NCI-H2081 (cell line): ENCODE measurements around the gene FBXL12.
"Not testable (repeated sequence)": the region's sequence is repeated elsewhere in the genome, so short reads cannot be mapped to it uniquely, and the experiment has no call there.

Experiments used
- DNase-seq, 2 experiments: peaks; one replicate each; lab custom pipeline; 2025; lab: John Stamatoyannopoulos, UW

Gene FBXL12, protein sequence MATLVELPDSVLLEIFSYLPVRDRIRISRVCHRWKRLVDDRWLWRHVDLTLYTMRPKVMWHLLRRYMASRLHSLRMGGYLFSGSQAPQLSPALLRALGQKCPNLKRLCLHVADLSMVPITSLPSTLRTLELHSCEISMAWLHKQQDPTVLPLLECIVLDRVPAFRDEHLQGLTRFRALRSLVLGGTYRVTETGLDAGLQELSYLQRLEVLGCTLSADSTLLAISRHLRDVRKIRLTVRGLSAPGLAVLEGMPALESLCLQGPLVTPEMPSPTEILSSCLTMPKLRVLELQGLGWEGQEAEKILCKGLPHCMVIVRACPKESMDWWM

DNA sequence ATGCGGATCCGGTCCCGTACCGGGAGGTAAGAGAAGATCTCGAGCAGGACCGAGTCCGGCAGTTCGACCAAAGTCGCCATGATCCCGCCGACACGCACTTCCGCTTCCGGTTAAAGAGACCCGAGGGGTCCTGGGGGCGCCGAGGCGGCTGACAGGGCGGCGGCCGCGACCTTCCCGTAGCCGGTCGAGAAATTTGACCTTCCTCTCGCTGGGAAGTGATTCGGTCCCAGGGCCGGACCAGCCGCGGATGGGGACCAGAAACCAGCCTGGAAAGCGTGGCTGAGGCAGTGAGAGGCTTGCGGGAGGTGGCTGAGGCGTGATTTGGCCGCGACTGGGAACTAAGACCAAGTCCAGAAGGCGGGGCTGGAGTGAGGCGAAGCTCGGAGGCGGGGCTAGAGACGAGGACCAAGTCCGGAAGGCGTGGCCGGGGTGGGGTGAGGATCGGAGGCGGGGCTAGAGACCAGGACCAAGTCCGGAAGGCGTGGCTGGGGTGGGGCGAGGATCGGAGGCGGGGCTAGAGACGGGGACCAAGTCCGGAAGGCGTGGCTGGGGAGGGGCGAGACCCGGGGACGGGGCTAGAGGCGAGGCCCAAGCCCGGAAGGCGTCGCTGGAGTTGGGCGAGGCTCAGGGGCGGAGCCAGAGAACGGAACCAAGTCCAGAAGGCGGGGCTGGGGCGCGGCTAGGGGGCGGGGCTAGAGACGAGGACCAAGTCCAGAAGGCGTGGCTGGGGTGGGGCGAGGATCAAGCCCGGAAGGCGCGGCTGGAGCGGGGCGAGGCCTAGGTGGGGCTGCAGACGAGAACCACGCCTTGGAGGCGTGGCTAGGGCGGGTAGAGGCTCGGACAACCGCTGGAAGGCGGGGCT, at the start of gene FBXL12:
TSS of gene FBXL12 (minus strand) at position 346 of the 862 bp plus-strand sequence. CDS start at position 80, 266 bp downstream.
- DNase-seq = peak; percentile 97 to 100

DNA sequence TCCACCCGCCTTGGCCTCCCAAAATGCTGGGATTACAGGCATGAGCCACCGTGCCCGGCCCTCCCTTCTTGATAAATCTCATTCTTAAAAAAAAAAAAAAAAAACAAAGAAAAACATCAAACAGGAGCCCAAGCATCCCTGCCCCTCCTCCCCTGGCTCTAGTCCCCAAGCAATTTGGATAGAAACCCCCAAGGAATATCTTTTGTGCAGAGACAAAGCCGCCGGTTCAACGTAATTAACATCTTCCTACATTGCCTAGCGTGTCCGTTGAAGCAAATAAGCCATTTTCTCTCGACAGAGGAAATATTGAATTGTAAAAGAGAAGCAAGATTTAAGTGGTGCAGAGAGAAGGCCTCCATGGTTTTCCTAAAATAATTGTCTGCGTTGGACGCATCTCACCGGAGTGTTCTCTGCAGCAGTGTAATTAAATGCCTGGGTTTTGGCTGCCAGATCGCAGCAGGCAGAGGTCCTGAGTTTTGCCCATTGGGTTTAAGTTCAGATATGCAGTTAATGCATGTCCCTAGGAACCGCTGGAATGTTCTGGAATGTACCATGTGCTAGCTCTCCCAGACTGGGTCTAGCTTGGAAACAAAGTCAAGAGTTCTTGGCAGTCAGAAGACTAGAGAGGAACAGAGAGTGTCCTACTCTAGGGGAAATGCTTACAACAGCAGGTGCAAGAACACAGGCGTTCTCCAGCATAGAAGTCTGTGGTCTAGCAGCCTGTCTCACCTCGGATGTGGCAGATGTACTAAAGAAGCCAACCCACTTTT, 47.0 kb upstream of the FBXL12 start:
- no peak for DNase-seq

DNA sequence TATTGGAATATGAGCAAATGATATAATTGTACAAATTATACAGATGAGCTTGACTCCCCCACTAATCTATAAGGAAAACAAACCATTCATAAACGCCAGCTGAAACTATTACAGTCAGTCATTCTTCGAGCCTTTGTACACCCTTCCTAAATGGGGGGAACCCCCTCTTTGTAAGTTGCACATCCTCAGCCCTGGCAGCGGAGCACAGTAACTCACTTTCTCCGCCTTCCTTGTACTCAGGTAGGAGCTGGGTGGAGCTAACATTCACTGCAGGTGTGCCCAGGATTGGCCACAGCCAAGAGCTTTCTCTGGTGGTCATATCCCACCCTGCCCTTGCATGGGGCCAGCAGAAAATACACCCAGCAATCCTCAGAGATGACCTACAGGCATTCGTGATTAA, 44.9 kb upstream of the FBXL12 start:
- no peak for DNase-seq

DNA sequence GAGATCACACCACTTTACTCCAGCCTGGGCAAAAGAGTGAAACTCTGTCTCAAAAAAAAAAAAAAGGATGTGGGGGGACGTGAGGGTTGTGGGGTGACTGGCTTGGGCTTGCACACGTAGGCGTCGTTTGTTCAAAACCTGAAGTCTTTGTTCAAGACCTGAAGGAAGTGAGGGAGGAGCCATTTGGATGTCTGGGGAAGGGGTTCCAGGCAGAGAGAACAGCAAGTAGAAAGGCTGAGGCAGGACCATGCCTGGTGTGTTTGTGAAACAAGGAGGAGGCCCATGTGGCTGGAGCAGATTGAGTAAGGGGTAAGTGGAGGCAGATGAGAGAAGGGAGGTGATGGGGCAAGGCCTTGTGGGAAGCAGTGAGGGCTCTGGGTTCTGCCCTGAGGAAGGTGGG, 44.1 kb upstream of the FBXL12 start:
- DNase-seq = no peak

DNA sequence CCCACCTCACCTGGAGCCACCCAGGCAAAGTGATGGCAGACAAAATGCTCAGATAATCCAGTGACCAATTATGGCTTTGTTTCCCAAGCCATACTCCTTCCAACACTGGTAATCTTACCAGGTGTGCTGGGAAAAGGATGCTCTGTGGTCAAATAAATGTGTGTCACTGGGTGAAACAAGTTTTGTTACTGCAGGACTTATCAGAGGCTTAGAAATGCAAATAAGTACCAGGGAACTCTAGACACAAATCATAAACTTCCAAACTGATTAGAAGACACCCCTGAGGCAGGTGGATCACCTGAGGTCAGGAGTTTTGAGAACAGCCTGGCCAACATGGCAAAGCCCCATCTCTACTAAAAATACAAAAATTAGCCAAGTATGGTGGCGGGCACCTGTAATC, 42.6 kb upstream of the FBXL12 start:
- DNase-seq = no peak

DNA sequence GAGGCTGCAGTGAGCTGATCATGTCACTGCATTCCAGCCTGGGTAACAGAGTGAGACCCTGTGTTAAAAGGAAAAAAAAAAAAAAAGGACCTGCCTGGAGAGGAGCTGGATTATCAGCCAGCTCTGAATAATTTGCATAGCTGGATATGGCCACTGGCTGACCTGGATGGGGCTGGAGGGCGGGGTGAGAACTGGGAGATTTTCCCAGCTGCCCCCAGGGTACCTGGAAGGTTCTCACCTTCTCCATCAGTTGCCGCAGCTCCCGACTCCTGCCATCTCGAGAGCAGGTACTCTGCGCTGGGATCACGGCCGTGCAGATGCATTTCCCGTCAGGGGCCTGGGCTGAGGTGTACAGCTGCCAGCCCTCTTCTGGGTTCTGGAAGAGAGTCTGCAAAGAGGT, 41.5 kb upstream of the FBXL12 start:
- DNase-seq = no peak

DNA sequence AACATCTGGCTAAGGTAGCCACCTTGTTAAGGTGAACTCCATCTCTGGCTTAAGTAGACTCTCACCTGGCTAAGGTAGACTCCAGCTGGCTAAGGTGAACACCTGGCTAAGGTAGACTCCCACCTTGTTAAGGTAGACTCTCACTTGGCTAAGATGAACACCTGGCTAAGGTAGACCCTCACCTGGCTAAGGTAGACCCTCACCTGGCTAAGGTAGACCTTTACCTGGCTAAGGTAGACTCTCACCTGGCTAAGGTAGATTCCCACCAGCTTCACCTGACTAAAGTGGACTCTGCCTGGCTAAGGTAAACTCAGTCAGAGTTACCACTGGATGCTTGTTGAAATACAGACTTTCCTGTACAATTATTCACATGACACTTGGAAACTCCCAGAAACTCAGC, 39.9 kb upstream of the FBXL12 start:
- no peak for DNase-seq

DNA sequence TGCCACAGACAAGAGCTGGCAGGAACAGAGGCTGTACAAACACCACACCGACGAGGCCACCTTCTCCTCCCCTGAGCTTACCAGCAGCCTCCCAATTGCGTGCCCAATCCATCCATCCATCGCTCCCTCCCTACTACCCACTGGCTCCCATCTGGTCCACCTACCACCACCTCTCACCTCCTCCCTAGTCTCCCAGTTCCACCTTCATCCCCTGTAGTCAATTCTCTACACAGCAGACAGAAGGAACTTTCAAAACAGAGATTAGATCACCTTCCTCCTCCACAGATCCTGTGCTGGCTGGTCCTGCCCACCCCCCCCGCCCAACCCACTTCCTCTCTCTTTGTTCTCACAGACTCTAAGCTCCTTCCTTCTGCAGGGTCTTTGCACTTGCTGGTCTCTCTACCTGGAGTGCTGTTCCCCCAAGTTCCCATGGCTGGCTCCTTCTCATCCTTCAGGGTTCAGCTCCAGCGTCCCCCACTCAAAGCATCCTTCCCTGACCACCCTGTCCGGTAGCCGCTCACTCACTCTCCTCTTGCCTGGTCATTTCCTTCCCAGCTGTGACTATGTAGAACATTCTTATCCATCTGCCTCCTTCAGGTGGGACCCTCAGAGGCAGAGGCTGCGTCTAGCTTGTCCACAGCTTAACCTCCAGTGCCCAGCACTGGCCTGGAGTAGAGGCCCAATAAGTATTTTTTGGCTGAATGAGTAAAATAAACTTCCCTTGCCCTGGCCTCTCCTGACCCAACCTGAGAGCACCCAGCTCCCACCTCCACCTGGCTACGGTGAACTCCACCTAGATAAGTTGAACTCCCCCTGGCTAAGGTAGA, 39.3 kb upstream of the FBXL12 start:
- DNase-seq = no peak

DNA sequence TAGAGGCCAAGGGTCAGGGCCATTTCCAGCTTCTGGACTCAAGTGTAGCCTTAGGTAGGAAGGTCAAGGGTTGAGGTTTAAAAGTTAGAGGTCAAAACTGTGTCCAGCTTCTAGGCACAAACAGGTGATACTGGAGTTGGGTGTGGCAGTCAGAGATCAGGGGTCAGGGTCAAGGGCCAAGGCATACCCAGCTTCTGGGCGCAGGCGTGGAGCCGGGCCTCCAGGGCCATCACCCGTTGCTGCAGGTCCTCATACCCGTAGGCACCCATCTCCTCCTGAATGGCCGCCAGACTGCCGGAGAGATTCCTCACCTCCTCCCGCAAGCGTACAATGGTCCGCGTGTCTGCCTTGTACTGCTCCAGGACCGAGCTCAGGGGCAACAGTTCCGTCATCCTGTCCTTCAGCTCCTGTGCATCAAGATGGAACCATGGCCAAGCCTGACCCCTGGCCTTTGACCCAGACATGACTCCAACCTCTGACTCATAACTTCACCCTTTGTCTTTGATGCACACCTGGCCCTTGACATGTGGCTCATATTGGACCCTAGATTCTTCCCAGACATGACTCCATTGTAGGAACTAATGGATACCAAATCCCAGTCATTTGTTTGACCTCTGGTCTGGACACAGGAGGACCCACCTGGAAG, 38.3 kb upstream of the FBXL12 start:
- DNase-seq = no peak

DNA sequence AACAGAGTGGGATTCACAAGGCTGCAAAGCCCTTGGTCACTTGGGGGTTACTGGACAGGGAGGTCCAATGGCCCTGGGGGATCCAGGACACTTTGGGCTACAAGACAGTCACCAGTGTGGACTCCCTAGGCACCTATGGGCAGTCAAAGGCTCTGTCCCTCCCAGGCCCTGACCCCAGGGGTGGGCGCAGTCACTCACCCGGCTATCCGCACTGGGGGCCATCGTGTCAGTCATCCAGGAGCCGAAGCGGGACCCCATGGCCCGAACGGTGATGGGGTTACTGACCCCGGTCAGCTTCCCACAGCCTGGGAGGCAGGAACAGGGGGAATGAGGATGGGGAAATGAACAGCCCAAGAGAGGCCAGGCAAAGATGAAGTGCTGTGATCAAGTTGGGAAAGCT, 37.7 kb upstream of the FBXL12 start:
- no peak for DNase-seq

DNA sequence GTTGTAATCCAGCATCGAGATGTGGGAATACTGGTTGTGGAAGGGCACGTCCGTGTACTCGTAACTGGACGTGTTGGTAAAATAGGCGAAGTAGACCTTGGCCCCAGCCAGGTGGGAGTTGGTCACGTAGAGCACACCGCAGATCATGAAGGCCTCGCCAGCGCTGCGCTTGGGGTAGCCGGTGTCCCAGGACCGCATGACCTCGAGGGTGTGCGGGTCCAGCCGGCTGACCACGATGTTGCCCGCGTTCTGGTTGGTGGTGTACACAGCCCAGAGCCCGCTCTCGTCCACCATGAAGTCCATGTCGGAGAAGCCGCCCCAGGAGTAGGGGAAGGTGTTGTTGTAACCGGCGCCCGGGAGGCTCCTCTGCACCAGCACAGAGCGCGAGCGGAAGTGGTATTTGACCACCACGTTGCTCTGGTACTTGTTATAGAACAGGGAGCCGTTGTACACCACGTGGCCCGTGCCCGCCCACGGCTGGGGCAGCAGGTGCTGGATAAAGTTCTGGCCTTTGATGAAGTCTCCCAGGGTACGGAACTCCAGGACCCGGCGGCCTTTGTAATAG, 35.5 kb upstream of the FBXL12 start:
- DNase-seq = no peak

DNA sequence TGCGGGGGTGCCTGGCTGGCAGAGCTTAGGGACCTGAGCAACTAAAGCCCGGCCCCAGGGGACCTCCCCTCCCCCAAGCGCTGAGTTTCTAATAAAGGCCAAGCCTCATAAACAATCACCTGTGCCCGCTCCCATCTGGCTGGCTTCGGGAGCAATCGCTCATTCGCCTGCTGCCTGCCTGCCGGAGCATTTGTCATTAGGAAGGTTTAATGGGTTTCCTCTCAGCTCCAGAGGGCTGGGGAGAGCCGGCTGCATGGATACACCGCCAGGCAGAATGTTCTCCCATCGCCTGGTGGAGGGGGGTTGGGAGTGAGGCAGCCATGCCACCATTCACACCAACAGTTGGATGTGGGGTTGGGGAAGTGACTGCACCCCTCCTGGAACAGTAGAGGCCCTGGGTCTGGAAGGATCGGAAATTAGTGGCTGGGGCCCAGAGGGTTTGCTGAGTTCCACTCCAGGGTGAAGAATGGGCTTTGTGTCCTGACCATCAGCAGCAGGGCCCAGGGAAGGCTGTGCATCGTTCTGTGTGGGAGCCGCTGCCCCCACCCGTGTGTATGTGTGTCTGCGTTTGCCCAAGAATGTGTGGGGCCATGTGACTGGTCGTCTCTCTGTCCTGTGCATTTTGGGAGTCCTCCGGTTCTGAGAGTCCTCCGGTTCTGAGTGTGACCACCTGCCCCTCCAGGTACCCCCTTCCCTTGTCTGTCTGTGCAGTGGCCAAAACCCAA, 31.5 kb upstream of the FBXL12 start:
- no peak for DNase-seq

DNA sequence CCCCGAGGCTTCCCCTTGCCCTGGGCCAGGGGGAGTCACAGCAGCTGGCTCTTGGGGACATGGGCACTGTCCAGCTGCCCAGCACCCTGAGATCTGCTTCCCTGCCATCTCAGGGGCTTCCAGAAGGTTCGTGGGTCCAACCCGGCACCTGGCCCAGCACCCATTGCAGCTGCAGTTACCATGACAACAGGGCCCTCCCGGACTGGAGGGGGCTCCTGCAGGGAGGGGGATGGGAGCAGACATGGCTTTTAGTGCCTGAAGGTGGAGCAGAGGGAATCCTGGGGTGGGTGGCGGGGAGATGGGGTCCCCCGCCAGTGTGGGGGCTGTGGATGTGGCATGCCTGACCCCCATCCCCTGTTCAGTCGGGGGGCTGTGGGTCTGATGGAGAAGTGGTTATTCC, 30.9 kb upstream of the FBXL12 start:
- no peak for DNase-seq

DNA sequence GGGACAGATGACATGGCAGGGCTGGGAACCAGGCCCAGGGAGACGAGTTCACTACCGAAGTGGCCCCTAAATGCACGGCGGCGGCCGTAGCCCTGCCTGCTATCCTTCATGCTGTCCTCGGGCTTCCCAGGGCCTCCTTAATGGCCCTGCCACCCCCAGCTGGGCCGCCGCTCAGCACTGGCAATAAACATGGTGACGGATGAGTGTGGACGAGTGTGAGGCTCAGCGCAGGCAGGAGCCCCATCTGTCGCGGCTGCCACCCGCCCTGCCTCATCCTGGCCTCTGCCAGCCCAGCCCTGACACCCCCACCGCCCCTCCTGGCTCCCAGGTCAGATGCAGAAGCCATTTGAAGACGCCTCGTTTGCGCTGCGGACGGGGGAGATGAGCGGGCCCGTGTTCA, 29.9 kb upstream of the FBXL12 start:
- no peak for DNase-seq

DNA sequence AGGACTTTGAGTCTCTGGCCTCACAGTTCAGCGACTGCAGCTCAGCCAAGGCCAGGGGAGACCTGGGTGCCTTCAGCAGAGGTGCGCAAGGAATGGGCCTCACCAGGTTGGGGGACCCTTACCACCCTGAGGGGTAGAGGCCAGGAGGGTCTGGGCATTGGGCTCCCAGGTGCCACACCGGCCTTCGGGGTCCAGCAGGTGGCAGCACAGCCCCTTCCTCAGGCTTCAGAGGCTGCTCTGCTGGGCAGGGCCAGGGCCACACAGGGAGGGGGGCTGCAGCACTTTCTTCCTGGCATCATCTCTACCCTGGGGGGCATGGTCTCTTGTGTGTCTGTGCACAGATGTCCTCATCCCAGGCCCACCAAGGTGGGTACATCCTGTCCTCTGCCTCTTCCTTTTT, 29.2 kb upstream of the FBXL12 start:
- no peak for DNase-seq

DNA sequence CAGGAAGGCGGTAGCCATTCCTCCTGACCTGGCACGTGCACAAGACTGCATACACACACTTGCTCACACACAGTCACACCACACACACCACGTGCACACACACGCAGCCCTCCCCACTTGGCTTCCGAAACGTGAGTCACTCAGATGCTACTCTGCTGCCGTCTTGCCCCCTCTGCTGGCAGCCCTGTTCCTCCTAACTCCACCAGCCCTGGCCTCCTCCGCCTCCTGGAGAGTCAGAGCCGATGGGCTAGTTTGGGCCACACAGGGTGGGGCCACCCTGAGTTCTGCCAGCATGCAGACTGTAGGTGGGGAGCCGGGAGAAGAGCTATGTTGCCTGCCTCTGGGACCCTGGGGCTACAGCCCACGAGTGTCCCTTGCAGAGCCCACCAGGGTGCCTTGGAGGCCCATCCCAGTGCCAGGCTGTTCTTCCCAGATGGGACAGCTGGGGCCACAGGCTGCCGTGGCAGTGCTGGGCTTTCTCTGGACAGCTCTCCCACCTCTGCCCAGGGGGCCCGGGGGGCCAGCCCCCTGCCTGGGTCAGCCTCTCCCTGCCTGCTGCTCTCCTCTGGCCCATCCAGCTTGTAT, 28.3 kb upstream of the FBXL12 start:
- no peak for DNase-seq

DNA sequence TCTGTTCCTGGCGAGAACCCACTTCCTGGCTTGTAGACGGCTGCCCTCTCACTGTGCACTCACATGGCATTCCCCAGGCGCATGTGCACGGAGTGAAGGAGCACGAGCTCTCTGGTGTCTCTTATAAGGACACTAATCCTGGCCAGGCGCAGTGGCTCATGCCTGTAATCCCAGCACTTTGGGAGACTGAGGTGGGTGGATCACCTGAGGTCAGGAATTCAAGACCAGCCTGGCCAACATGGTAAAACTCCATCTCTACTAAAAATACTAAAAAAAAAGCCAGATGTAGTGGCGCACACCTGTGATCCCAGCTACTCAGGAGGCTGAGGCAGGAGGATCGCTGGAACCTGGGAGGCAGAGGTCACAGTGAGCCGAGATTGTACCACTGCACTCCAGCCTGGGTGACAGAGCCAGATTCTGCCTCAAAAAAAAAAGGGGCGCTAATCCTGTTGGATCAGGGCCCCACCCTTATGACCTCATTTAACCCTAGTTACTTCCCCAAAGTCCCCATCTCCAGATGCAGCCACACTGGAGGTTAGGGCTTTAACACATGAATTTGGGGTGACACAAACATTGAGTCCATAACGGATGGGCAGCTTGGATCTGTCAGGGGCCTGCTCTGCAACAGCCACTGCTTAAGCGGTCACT, 24.9 kb upstream of the FBXL12 start:
- DNase-seq = not testable (repeated sequence)

DNA sequence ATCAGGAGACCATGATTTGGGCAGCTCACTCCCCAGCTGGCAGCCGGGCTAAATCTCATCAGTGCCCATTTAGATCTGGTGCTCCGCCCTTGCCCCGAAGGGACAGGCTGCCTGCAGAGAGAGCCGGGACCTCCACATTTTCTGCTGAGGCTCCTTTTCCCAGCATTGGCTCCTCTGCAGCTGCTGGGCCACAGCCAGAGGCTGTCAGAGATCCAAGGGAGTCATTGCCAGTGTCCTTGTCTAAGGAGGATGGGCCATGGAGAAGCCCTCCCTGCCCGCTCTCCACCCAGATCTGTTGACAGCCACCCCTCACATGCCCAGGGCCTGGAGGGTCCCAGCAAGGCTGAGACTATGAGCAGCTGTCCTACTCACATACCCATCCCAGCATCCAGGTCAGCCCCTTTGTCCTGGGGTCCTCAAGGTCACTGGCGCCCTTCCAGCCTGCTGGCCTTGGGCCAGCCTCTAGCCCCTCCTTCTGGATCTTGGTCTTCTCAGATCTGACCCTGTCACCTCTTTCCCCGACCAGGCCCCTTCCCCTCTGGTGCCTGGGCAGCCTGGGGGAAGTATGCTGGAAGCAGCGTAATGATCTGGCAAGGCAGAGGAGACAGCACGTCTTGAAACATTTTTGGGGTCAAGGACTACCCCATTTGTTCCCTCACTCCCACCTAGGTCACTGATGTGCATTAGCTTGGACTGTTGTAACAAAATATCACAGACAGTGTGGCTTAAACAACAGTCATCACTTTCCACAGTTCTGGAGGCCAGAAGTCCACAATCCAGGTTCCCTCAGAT, 24.2 kb upstream of the FBXL12 start:
- no peak for DNase-seq
